GM19397 (cell line): ENCODE measurements around the gene ZNF500.
A peak's percentile ranks its signal among the peaks of the same experiment; 100 is the strongest.

Experiments
- ATAC-seq: cut with Tn5 transposase; IDR thresholded peaks from one replicate; pipeline ENCODE4 v1.9.1; 2021; ENCODE audit warnings: mild to moderate bottlenecking, moderate library complexity; ENCODE audit not compliant: unreplicated experiment

ZNF500 gene

GRCh38 chr16:4775005-4775404 lies 8.0 kb upstream of the ZNF500 start:
- ATAC-seq = no peak

- ATAC-seq = no peak
Observed at GRCh38 chr16:4772351-4772750, 5.4 kb upstream of the ZNF500 start.

- ATAC-seq = no peak
Observed at GRCh38 chr16:4771646-4772045, 4.7 kb upstream of the ZNF500 start.

GRCh38 chr16:4769306-4769638 lies 2.3 kb upstream of the ZNF500 start:
- ATAC-seq = no peak

DNA sequence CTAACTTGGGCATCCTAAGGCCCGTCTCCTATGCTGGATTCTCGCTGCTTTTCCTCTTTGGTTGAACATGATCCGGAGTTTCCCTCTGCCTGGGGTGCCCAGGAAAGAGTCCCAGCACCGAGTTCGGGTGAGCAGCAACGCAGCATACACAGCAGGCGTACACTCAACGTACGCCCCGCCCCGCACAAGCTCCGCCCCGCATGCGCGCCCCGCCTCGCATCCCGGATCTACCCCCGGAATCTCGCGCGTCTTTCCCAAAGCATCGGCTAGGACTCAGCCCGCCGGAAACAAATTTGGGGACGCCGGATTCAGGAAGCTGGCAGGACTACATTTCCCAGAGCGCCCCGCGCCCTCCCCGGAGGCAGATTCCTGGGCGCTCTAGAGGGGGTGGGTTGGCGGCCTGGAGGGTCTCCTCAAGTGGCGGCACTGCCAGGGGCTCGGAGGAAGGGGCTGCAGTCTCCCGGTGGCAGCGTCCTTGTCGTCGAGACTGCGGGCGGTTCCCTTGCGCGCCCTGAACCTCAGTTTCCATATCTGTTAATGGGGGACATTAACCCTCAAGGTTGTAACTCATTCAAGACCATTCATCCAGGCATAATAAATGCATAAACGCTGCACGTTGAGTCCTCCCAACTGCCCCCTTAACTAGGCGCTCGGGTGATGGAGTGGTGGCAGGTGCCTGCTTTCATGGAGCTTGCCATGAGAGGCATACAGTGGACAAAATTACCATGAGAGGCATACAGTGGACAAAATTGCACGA lies 1.8 kb upstream of the ZNF500 start:
- peak; percentile 69 for ATAC-seq

- ATAC-seq = no peak
Observed at GRCh38 chr16:4767872-4768548, 1.0 kb upstream of the ZNF500 start.

- ATAC-seq = no peak
Observed at GRCh38 chr16:4765511-4766474, 1.2 kb downstream of the ZNF500 start.

- ATAC-seq = no peak
Observed at GRCh38 chr16:4763791-4764190, 3.2 kb downstream of the ZNF500 start.

DNA sequence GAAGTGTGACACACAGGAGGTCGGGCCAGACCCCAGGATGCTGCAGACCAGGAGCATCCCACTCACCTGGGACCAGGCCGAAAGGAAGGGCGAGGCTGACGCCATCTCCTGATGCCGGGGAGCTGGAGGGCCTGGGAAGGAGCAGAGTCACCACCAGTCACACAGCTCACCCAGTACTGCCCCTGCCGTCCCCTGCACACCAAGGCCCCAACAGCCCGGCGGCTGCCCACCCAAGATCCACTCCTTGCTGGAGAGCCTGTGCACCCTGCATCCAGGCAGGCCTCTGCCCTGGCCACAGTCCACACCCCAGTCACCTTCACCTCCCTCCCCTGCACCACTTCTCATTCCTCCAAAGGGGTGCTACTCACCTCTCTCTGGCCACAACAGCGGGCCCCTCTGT lies 4.8 kb downstream of the ZNF500 start:
- no peak for ATAC-seq

DNA sequence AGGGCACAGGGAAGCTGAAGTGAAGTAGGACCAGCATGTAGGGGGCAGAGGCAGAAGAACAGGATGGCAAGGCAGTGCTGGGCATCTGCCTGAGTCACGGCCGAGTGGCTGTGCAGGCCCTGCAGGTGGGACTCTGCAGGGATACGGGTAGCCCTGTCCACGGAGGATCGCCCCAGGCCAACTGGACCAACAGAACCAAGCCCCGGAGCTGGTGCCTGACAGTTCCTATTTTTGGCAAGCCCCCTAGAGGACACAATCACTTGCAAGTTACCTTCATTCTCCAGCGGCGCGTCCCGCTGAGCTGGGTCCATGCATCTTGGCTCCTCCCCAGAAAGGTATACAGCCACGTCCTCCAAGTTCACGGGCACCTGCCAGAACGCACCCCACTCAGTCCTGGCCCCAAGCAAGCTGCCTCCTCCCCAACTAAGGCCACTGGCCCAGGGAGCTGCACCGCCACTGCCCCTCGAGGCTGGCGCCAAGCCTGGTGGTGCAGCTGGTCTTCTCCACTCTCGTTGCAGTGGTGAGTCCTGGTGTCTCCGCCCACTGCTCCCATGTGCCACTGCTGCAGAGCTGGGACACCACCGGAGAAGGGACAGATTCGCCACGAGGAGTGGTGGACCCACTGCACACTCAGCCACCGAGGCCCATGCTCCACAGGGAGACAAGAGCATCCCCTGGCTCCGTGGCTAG lies 6.6 kb downstream of the ZNF500 start:
- no peak for ATAC-seq

DNA sequence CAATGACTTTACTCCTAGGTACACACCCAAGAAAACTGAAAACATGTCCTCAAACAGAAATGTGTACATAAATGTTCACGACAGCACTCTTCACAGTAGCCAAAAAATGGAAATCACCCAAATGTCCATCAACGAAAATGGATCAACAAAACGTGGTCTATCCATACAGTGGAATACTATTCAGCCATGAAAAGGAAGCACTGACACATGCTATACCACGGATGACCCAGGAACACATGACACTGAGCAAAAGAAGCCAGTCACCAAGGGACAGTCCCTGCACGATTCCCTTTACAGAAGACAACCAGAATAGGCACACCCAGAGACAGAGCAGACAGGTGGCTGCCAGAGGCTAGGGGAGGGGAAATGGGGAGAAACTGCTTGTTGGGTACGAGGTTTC lies 11.3 kb downstream of the ZNF500 start:
- no peak for ATAC-seq

GRCh38 chr16:4754865-4755264 lies 12.1 kb downstream of the ZNF500 start:
- ATAC-seq = no peak

GRCh38 chr16:4753227-4753626 lies 13.7 kb downstream of the ZNF500 start:
- ATAC-seq = no peak

DNA sequence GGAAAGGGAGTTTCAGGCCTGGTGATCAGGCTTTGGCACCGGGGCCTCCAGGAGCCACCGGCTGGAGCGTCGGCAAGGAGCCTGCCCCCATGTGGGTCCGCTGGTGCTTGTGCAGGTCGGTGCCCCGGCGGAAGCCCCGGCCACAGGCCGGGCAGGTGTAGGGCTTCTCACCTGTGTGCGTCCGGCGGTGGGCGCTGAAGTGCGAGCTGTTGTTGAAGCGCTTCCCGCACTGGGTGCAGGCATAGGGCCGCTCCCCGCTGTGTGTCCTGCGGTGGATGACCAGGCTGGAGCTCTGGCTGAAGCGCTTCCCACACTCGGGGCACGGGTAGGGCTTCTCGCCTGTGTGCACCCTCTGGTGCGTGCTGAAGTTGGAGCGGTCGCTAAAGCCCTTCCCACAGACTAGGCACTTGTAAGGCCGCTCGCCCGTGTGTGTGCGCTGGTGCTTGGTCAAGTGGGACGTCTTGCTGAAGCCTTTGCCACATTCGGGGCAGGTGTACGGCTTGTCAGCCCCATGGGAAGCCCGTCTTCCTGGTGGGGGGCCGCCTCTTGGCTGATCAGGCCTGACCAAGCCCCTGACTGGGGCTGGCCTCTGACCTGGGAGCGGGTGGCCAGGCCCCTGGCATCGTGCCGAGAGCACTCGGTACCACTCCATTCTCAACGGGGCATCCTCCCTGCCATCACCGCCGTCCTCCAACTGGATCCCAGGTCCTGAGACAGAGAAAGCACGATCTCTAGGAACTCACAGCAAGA lies 14.4 kb downstream of the ZNF500 start:
- no peak for ATAC-seq

GRCh38 chr16:4750896-4751295 lies 16.1 kb downstream of the ZNF500 start:
- no peak for ATAC-seq

GRCh38 chr16:4749700-4750257 lies 17.2 kb downstream of the ZNF500 start:
- ATAC-seq = no peak

DNA sequence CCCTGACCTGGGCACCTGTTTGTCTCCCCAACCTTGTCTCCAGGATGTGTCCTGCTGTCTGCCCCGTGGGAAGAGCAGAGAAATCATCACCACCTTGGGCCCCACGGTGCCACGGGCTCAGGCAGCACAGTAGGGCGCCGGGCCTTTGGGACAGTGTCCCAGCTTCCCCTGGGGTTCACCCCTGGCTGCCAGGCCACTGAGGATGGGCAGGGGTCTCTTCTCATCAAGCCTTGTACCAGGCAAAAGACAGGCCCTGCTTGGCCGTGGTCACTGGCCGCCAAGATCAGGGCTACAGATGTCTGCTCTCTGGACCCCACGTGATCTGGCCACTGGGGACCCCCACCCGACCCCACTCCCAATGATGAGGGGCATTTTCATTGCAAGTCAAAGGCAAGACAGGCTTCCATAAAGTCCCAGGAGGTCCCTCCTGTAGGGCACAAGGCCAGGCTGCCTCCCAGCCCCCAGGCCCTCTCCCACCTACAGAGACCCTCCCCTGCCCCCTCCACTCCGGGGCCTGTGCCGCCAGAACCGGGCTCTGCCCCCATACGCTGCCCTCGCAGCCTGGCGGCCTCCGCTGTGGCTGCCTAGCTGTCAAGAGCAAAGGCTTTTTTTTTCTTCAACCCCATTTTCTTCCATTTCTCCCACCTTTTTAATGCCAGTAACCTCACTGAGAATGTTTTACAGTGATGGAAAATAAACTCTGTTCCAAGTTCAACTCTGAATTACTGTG lies 18.1 kb downstream of the ZNF500 start:
- no peak for ATAC-seq

- no peak for ATAC-seq
Observed at GRCh38 chr16:4747906-4748681, 18.9 kb downstream of the ZNF500 start.
